Measurements from ENCODE around the gene DNAJA2. TPM values are rescaled to one million over a fixed set of nuclear protein-coding genes. Genes with fewer than 3 reads are reported as not detected.
"Not testable (repeated sequence)": the region's sequence is repeated elsewhere in the genome, so short reads cannot be mapped to it uniquely, and the experiment has no call there.

Gene DNAJA2
- total RNA-seq, 2 experiments from 2014 or later, result 68.4 to 70.2 TPM

GRCh38 chr16:47016700-47017133 is 43.2 kb upstream of the DNAJA2 start:
- peak; percentile 72 for ATAC-seq
- no peaks in the 10 kb centered on the region for H3K9me3 Mint-ChIP-seq
- peak; percentile 31 for DNase-seq
- H3K4me1 Mint-ChIP-seq (ENCODE audit: low read depth), result peaks cover 21% of the 10 kb centered on the region
- no peak overlapping the region for H3K27ac Mint-ChIP-seq
- intact Hi-C loops (cut with micrococcal nuclease), result no loop called here
- no peaks in the 10 kb centered on the region for H3K36me3 Mint-ChIP-seq (ENCODE audit: low read depth)
- no peak for TF ChIP-seq CTCF (IDR thresholded peaks at IDR 0.05)
- H3K4me3 Mint-ChIP-seq, result no peak overlapping the region
- POLR2A ChIA-PET, result no interaction called here
- CTCF ChIA-PET, result interaction anchor here (0.8 kb wide), 1 partner anchor 55 kb away, joined by 3 read pairs; no protein-coding TSS in a partner anchor
- H3K27me3 Mint-ChIP-seq, result no peaks in the 10 kb centered on the region

- DNase-seq, result no peak
- Mint-ChIP-seq H3K4me3 (no peak overlapping the region), H3K36me3 (ENCODE audit: low read depth) (no peaks in the 10 kb centered on the region), H3K4me1 (ENCODE audit: low read depth) (peaks cover 21% of the 10 kb centered on the region), H3K27ac (no peak overlapping the region), H3K9me3 (no peaks in the 10 kb centered on the region), H3K27me3 (no peaks in the 10 kb centered on the region)
- ChIA-PET CTCF (no interaction called here), POLR2A (no interaction called here)
- TF ChIP-seq CTCF (IDR thresholded peaks at IDR 0.05), result no peak
- no peak for ATAC-seq
- intact Hi-C loops (cut with micrococcal nuclease), result no loop called here
Measured at GRCh38 chr16:47013910-47014309, 40.4 kb upstream of the DNAJA2 start.

GRCh38 chr16:47013172-47013571 is 39.7 kb upstream of the DNAJA2 start:
- no peaks in the 10 kb centered on the region for H3K9me3 Mint-ChIP-seq
- POLR2A ChIA-PET, result no interaction called here
- TF ChIP-seq CTCF (IDR thresholded peaks at IDR 0.05), result no peak

GRCh38 chr16:47010812-47011211 is 37.3 kb upstream of the DNAJA2 start:
- H3K36me3 Mint-ChIP-seq (ENCODE audit: low read depth); POLR2A ChIA-PET; intact Hi-C loops (cut with micrococcal nuclease); CTCF ChIA-PET; ATAC-seq; H3K9me3 Mint-ChIP-seq; H3K27ac Mint-ChIP-seq; H3K4me1 Mint-ChIP-seq (ENCODE audit: low read depth); H3K4me3 Mint-ChIP-seq; H3K27me3 Mint-ChIP-seq; DNase-seq: not testable (repeated sequence)

More at GRCh38 chr16:47013172-47013571, 39.7 kb upstream of the DNAJA2 start:
- no peaks in the 10 kb centered on the region for H3K27me3 Mint-ChIP-seq
- DNase-seq (no peak), ATAC-seq (no peak)
- intact Hi-C loops (cut with micrococcal nuclease), result no loop called here
- peaks cover 17% of the 10 kb centered on the region for H3K4me1 Mint-ChIP-seq (ENCODE audit: low read depth)
- CTCF ChIA-PET, result no interaction called here
- no peaks in the 10 kb centered on the region for H3K36me3 Mint-ChIP-seq (ENCODE audit: low read depth)
- H3K27ac Mint-ChIP-seq, result no peak overlapping the region
- H3K4me3 Mint-ChIP-seq, result no peak overlapping the region

GRCh38 chr16:47008612-47009011 is 35.1 kb upstream of the DNAJA2 start:
- no peaks in the 10 kb centered on the region for H3K4me1 Mint-ChIP-seq (ENCODE audit: low read depth)
- TF ChIP-seq CTCF (IDR thresholded peaks at IDR 0.05), result no peak
- no peaks in the 10 kb centered on the region for H3K9me3 Mint-ChIP-seq
- ChIA-PET CTCF (no interaction called here), POLR2A (no interaction called here)
- no peak for ATAC-seq
- H3K4me3 Mint-ChIP-seq, result no peak overlapping the region
- no peak for DNase-seq
- no peaks in the 10 kb centered on the region for H3K27me3 Mint-ChIP-seq
- no peak overlapping the region for H3K27ac Mint-ChIP-seq
- H3K36me3 Mint-ChIP-seq (ENCODE audit: low read depth), result no peaks in the 10 kb centered on the region
- intact Hi-C loops (cut with micrococcal nuclease), result no loop called here

GRCh38 chr16:47008174-47008573 is 34.7 kb upstream of the DNAJA2 start:
- Mint-ChIP-seq H3K9me3 (no peaks in the 10 kb centered on the region), H3K4me3 (no peak overlapping the region), H3K36me3 (ENCODE audit: low read depth) (no peaks in the 10 kb centered on the region), H3K27me3 (no peaks in the 10 kb centered on the region), H3K4me1 (ENCODE audit: low read depth) (no peaks in the 10 kb centered on the region), H3K27ac (no peak overlapping the region)
- no peak for ATAC-seq
- CTCF ChIA-PET, result no interaction called here
- POLR2A ChIA-PET, result no interaction called here
- TF ChIP-seq CTCF (IDR thresholded peaks at IDR 0.05), result no peak
- DNase-seq, result no peak
- intact Hi-C loops (cut with micrococcal nuclease), result no loop called here
